Mucosa of rectum (tissue), 2 donors: ENCODE measurements around the gene CASR.

Experiments
- H3K27ac ChIP-seq, 2 donors: one replicate each; pipeline ENCODE4 v1.7.0; 2013; ENCODE audit warnings: inconsistent platforms in 2 of 2, low read depth in 2 of 2, low read length in 2 of 2
- H3K27me3 ChIP-seq, 2 donors: one replicate each; pipeline ENCODE4 v1.7.0; 2013; ENCODE audit warnings: low read length in 2 of 2; ENCODE audit not compliant: control insufficient read depth in 2 of 2, insufficient read depth in 2 of 2
- H3K36me3 ChIP-seq, 2 donors: one replicate each; pipeline ENCODE4 v1.7.0; 2013; ENCODE audit warnings: low read length in 2 of 2; ENCODE audit not compliant: control insufficient read depth in 2 of 2, insufficient read depth in 2 of 2
- H3K4me1 ChIP-seq, 2 donors: one replicate each; pipeline ENCODE4 v1.7.0; 2013; ENCODE audit warnings: low read length in 2 of 2, mild to moderate bottlenecking in 1 of 2; ENCODE audit not compliant: control insufficient read depth in 2 of 2, insufficient read depth in 2 of 2
- H3K4me3 ChIP-seq, 2 donors: one replicate each; pipeline ENCODE4 v1.7.0; 2013; ENCODE audit warnings: low read length in 2 of 2
- H3K9ac ChIP-seq, 2 donors: one replicate each; pipeline ENCODE4 v1.7.0; 2013; ENCODE audit warnings: low read length in 2 of 2, low read depth in 1 of 2, mild to moderate bottlenecking in 1 of 2
- H3K9me3 ChIP-seq, 2 donors: one replicate each; pipeline ENCODE4 v1.7.0; 2013; ENCODE audit warnings: low read length in 2 of 2; ENCODE audit not compliant: control insufficient read depth in 2 of 2
- donor health status: healthy.
- donor health status: Normal muscosa, but diverticular disease.

CASR gene

DNA sequence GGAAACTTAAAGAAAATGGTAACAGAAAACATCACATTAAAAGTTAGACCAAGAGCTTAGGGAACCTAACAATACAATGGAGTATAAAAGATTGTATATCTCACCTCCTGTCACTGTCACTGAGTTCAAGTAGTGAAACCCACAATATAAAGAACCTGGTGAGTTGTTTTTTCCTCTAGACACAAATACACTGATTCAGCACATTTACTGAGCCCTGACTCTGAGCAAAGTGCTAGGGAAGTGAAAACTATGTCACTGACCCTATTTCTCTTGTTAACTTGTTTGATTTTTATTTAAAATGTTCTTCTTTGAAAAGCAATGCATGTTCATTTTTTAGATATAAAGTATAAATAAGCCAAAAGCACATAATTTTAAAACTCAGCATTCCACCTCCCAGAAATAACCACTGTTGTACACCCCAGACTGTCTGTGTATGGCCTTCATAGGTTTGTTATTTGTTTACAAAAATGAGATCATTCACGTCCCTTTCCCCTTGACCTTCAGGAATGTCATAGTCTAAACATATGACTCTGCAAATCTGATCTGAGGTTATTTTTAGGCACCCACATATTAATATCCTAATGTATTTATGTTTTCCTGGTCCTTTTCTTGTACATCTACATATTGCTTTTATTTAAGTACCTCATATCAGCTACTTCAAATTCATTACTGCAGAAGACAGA, 72.4 kb downstream of the CASR start:
- H3K27ac ChIP-seq, result no peak overlapping the region
- H3K27me3 ChIP-seq, result no peaks in the 10 kb centered on the region
- H3K9me3 ChIP-seq, result no peaks in the 10 kb centered on the region
- H3K4me3 ChIP-seq, result no peak overlapping the region
- no peak overlapping the region for H3K9ac ChIP-seq
- no peaks in the 10 kb centered on the region for H3K36me3 ChIP-seq
- no peaks in the 10 kb centered on the region for H3K4me1 ChIP-seq

DNA sequence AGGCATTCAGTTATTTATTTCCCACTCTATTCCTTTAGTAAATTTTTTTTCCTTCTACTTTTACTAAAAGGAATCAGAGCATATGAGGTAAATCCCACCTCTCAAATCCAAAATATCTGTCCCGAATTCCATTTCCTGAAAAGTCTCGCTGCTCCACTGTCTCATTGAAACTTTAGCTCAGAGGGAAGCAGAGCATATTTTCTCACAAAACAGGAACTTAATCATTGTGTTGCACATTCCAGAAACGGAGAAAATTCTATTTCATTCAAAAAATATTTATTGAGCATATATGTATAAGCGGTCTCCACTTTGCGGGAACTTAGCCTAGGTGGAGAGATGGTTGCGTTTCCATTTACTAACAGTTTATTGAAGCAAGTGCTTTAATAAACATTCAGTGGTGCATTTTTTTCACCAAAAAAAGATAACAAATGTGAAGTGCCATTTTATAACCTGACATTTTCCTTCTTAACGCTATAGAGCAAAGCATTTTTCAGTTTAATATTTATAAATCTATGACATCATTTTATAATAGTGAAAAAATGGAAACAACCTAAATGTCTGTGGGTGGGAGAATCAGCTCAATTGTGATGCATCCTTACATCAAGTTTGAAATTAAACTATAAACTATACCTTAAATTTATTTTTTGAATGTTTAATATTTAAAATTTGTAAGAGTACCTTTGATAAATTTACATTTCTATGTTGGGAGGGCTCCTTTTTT, 74.3 kb downstream of the CASR start:
- Histone ChIP-seq H3K4me3 (no peak overlapping the region), H3K9me3 (no peaks in the 10 kb centered on the region), H3K36me3 (no peaks in the 10 kb centered on the region), H3K9ac (no peak overlapping the region), H3K4me1 (no peaks in the 10 kb centered on the region), H3K27ac (no peak overlapping the region), H3K27me3 (no peaks in the 10 kb centered on the region)

DNA sequence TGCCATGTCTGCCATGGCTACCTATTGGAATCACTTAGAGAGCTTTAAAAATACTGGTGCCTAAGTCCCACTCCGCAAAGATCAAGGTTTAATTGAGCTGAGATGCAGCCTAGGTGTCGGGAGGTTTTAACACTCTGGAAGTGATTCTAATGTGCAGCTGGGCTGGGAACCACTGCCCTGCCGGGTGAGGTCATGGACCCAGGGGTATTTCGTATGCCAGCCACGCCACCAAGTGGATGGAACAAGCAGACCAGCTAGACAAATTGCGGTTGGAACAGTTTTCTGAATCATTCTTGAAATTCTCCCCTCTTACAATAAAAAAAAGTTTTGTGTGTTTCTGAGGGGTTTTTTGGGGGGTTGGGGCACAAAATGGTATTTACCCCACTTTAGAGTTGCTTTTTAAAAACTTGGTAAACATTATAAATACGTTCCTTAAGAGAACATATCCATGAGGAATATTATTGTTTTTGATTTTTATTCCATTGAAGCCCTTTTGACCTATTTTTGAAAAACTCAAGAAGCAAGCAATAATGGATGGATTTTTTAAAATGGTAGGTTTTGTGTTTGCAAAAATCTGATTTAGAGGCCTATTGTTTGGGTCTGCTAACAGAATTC, 75.4 kb downstream of the CASR start:
- Histone ChIP-seq H3K36me3 (no peaks in the 10 kb centered on the region), H3K9me3 (no peaks in the 10 kb centered on the region), H3K27ac (no peak overlapping the region), H3K9ac (no peak overlapping the region), H3K4me1 (no peaks in the 10 kb centered on the region), H3K4me3 (no peak overlapping the region), H3K27me3 (no peaks in the 10 kb centered on the region)

DNA sequence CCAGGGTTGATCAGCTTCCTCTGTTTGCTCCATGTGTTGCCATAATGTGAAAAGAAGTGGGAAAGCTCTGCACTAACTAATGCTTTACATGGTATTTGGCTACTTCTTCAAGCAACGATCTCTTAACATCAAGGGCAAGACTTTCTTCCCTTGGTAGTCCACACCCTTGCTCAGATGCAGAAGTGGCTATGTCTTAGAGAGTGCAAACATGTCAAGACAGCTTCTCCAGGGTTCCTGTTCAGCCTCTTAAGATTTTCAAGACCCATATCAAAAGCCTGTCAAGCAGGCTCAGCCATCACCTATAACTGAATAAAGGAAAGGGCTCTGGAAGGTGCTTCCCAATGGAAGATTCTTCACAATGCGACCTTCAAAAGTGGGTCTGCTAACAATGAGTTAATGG, 76.7 kb downstream of the CASR start:
- no peak overlapping the region for H3K9ac ChIP-seq
- no peaks in the 10 kb centered on the region for H3K27me3 ChIP-seq
- H3K9me3 ChIP-seq, result no peaks in the 10 kb centered on the region
- H3K4me1 ChIP-seq, result no peaks in the 10 kb centered on the region
- H3K36me3 ChIP-seq, result no peaks in the 10 kb centered on the region
- H3K4me3 ChIP-seq, result no peak overlapping the region
- no peak overlapping the region for H3K27ac ChIP-seq

DNA sequence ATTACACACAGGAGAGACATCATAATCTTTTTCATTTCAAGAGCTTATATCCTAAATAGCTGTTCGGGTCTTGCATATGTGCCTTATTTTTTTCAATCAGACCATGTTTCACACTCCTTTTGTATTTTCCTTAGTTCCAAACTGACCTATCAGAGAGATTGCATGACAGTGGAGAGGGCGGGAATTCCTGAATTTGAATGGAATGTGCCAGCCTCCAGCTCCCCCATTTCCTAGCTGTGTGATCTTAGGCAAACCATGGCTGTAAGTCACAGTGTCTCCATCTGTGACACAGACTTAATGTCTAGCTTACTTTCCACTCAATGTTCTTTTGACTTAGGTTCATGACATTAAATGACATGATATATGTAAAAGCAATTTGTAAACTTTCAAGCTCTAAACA, 79.6 kb downstream of the CASR start:
- no peaks in the 10 kb centered on the region for H3K9me3 ChIP-seq
- H3K9ac ChIP-seq, result no peak overlapping the region

DNA sequence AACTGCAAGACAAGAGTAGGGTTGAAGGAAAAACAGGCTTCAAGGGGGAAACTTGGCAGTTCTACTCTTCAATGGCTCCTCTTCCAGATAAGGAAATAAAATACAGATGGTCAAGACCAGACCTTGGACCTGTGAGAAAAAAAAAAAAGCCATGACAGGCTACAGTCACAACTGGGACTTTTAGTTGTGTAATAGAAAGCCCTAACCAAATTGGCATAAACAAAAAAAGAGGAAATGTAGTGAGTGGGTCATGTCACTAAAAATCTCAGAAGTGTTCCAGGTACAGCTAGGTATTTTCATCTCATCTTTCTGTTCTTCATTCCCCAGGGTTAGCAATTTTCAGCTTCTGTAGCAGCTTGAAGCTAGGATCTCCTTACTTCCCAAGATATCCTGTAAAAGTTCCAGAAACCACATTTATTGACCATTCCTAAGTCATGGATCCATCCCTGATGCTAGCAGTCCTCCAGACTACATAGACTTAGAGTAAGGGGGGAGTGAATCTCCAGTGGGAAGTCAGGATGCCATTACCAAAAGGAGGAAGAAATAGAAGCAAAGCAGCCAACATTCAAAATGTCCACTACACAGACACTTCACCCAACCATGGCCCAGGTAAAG, 80.6 kb downstream of the CASR start:
- H3K9me3 ChIP-seq, result no peaks in the 10 kb centered on the region
- no peaks in the 10 kb centered on the region for H3K4me1 ChIP-seq
- H3K27me3 ChIP-seq, result no peaks in the 10 kb centered on the region
- H3K9ac ChIP-seq, result no peak overlapping the region
- H3K4me3 ChIP-seq, result no peak overlapping the region
- H3K36me3 ChIP-seq, result no peaks in the 10 kb centered on the region
- no peak overlapping the region for H3K27ac ChIP-seq

More for the DNA sequence above, 79.6 kb downstream of the CASR start:
- no peaks in the 10 kb centered on the region for H3K36me3 ChIP-seq
- no peak overlapping the region for H3K27ac ChIP-seq
- no peaks in the 10 kb centered on the region for H3K27me3 ChIP-seq
- no peaks in the 10 kb centered on the region for H3K4me1 ChIP-seq
- no peak overlapping the region for H3K4me3 ChIP-seq

DNA sequence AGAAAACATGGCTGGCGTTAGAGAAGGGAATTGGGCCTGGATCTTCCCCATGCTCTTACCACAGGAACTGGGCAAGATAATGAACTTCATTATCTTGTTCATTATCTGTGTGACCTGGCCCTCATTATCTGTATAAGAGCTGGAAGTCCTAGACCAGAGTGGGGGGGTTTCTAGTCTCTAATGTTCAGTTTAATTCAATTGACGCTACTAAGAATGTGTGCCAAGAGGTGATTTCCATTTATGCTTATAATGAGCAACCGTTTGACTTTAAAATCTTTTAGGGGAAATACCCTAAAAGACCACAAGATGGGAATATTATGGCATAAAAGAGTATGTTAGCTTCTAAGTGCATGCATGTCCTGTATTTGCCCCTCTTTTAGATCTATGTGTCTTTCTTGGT, 82.5 kb downstream of the CASR start:
- H3K9me3 ChIP-seq, result no peaks in the 10 kb centered on the region
- H3K27ac ChIP-seq, result no peak overlapping the region
- no peaks in the 10 kb centered on the region for H3K36me3 ChIP-seq
- H3K4me3 ChIP-seq, result no peak overlapping the region
- no peaks in the 10 kb centered on the region for H3K27me3 ChIP-seq
- no peaks in the 10 kb centered on the region for H3K4me1 ChIP-seq
- H3K9ac ChIP-seq, result no peak overlapping the region

DNA sequence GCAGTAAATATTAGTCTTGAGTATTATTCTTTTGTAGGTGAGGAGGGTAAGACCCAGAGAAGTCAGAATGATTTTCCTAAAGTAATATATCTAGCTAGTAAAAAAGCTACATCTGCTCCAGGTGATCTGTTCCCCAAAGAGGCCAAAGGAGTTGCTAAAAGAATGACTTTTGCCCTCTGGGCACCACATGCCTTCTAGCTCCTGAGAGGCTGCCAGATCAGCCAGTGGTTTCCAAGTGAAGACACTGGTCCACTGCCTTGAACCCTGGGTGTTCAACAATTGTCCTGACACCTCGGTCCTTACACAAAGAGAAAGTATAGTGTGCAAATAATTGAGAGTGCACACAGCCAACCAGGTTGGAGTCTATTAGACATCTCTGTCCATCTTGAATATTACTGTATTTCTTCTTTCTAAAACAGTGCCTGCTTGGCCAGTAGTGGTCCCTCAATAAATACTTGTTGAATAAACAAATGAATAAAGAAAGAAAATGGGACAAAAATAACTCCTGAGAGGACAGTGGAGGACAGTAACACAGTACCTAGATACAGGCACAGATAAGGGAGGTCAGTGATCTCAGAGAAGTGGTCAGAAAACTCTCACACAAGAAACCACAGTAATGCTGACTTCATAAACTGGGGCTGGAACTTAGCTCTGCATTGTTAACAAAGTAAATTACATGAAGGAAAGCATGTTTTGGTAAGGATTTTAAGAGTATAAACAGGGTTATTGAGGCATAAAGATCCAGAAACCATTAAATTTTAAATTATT, 85.0 kb downstream of the CASR start:
- H3K9me3 ChIP-seq, result no peaks in the 10 kb centered on the region
- no peak overlapping the region for H3K9ac ChIP-seq
- no peaks in the 10 kb centered on the region for H3K4me1 ChIP-seq
- H3K4me3 ChIP-seq, result no peak overlapping the region
- H3K27ac ChIP-seq, result no peak overlapping the region
- H3K27me3 ChIP-seq, result no peaks in the 10 kb centered on the region
- no peaks in the 10 kb centered on the region for H3K36me3 ChIP-seq

DNA sequence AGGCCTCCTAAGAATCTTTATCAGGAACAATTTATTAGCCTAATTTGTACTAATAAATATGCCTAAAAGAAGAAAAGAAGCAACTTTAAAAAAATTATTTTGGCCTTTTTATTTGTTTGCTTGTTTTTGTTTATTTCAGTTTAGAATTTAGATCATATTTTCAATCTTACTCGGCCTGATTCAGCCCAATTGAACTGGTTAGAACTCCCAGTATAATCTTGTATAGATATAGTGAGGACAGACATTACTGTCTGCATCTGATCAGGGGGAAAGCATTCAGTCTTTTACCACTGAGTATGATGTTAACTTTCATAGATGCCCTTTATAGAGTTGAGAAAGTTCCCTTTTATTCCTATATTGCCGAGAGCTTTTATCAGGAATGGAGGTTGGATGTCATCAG, 85.6 kb downstream of the CASR start:
- Histone ChIP-seq H3K36me3 (no peaks in the 10 kb centered on the region), H3K27ac (no peak overlapping the region)

More for the DNA sequence above, 85.6 kb downstream of the CASR start:
- H3K9ac ChIP-seq, result no peak overlapping the region
- no peak overlapping the region for H3K4me3 ChIP-seq
- H3K9me3 ChIP-seq, result no peaks in the 10 kb centered on the region
- no peaks in the 10 kb centered on the region for H3K27me3 ChIP-seq
- H3K4me1 ChIP-seq, result no peaks in the 10 kb centered on the region
